B cell (primary cell): ENCODE measurements around the gene MLXIP. TPM values are rescaled to one million over a fixed set of nuclear protein-coding genes. Genes with fewer than 3 reads are reported as not detected.

ENCODE experiments used
- ATAC-seq: fragments of 200-7000 bp; cut with Tn5 transposase; one replicate; pipeline ENCODE4 v1.10.0; 2021; ENCODE audit warnings: low read depth, mild to moderate bottlenecking, moderate number of reproducible peaks, moderate library complexity
- CTCF ChIA-PET: fragments of 350-600 bp; sonication (Branson Sonifier 250); formaldehyde crosslinking; loops from one replicate; lab custom pipeline; 2021; ENCODE audit warnings: antibody characterized with exemption, inconsistent platforms; lab: Charles Lee
- POLR2A ChIA-PET: fragments of 350-600 bp; sonication (Branson Sonifier 250); formaldehyde crosslinking; loops from one replicate; lab custom pipeline; 2021; ENCODE audit warnings: antibody characterized with exemption; lab: Charles Lee
- DNase-seq: peaks from one replicate; pipeline ENCODE4 v3.0.0; 2013
- H2AFZ ChIP-seq: 2 replicates; pipeline ENCODE4 v1.6.1; 2012; ENCODE audit warnings: mild to moderate bottlenecking, low read depth, low read length; ENCODE audit not compliant: insufficient read depth, poor library complexity, severe bottlenecking
- H3K27ac ChIP-seq, 2 donors: 1 replicate in 1 of 2; 2 replicates in 1 of 2; pipeline ENCODE4 v1.5.1; 2012 to 2013; ENCODE audit warnings: low read length in 2 of 2, mild to moderate bottlenecking in 2 of 2, moderate library complexity in 1 of 2
- H3K27me3 ChIP-seq, 4 experiments: fragments of 200-600 bp in 1 of 4; sonication (generic) in 1 of 4; replicated peaks in 1 of 4; 1 replicate in 2 of 4; 2 replicates in 2 of 4; pipeline versions ENCODE4 v1.6.1 to v1.7.0; 2013 to 2016; ENCODE audit warnings: low read length in 3 of 4, mild to moderate bottlenecking in 2 of 4, mixed read lengths in 1 of 4, moderate library complexity in 1 of 4; ENCODE audit not compliant: insufficient read depth in 4 of 4, control insufficient read depth in 3 of 4; ENCODE audit errors: control extremely low read depth in 1 of 4
- H3K36me3 ChIP-seq, 2 experiments: replicated peaks in 1 of 2; 1 replicate in 1 of 2; 2 replicates in 1 of 2; pipeline versions ENCODE4 v1.6.1 to v1.7.1; 2013; ENCODE audit warnings: low read length in 1 of 2; ENCODE audit not compliant: insufficient read depth in 2 of 2, control insufficient read depth in 1 of 2; ENCODE audit errors: control extremely low read depth in 1 of 2, extremely low read depth in 1 of 2
- H3K4me1 ChIP-seq, 2 donors: fragments of 200-600 bp in 1 of 2; sonication (generic) in 1 of 2; 1 replicate in 1 of 2; 2 replicates in 1 of 2; pipeline versions ENCODE4 v1.5.1 to v1.6.1; 2013 to 2017; ENCODE audit warnings: low read length in 2 of 2; ENCODE audit not compliant: control insufficient read depth in 2 of 2, insufficient read depth in 2 of 2
- H3K4me2 ChIP-seq: replicated peaks from 2 replicates; pipeline ENCODE3; 2012; ENCODE audit warnings: mild to moderate bottlenecking, low read depth, low read length; ENCODE audit not compliant: poor library complexity, severe bottlenecking
- H3K4me3 ChIP-seq, 5 experiments: fragments of 200-600 bp in 1 of 5; sonication (generic) in 1 of 5; 1 replicate in 3 of 5; 2 replicates in 2 of 5; pipeline versions ENCODE4 v1.5.1 to v1.7.0; 2011 to 2016; ENCODE audit warnings: low read length in 4 of 5, mild to moderate bottlenecking in 4 of 5, low read depth in 2 of 5, control low read depth in 1 of 5, moderate library complexity in 1 of 5; ENCODE audit not compliant: insufficient read depth in 1 of 5; ENCODE audit errors: control extremely low read depth in 1 of 5, extremely low read depth in 1 of 5
- H3K79me2 ChIP-seq: fragments of 200-600 bp; sonication (generic); one replicate; pipeline ENCODE4 v1.6.0; 2016; ENCODE audit warnings: low read length; ENCODE audit not compliant: control insufficient read depth, insufficient read depth
- H3K9ac ChIP-seq: fragments of 200-600 bp; sonication (generic); 2 replicates; pipeline ENCODE4 v1.6.1; 2017; ENCODE audit warnings: mild to moderate bottlenecking, low read length, moderate library complexity
- H3K9me3 ChIP-seq, 3 donors: one replicate each; pipeline versions ENCODE4 v1.6.1 to v1.7.1; 2013; ENCODE audit warnings: low read length in 2 of 3; ENCODE audit not compliant: control insufficient read depth in 2 of 3, insufficient read depth in 1 of 3; ENCODE audit errors: control extremely low read depth in 1 of 3
- H4K20me1 ChIP-seq: 2 replicates; pipeline ENCODE4 v1.6.0; 2012; ENCODE audit warnings: mild to moderate bottlenecking, low read length; ENCODE audit not compliant: insufficient read depth, control insufficient read depth, poor library complexity, severe bottlenecking
- H3K27ac Mint-ChIP-seq: one replicate; pipeline ENCODE4 v1.8.0; 2021; ENCODE audit warnings: mixed read lengths
- H3K27me3 Mint-ChIP-seq: one replicate; pipeline ENCODE4 v1.8.0; 2021; ENCODE audit warnings: mixed read lengths
- H3K4me1 Mint-ChIP-seq: one replicate; pipeline ENCODE4 v1.8.0; 2021; ENCODE audit warnings: mixed read lengths
- H3K4me3 Mint-ChIP-seq: one replicate; pipeline ENCODE4 v1.8.0; 2021; ENCODE audit warnings: mixed read lengths
- H3K9me3 Mint-ChIP-seq: one replicate; pipeline ENCODE4 v1.8.0; 2022; ENCODE audit warnings: mixed read lengths; ENCODE audit not compliant: insufficient read depth
- EZH2 ChIP-seq: IDR thresholded peaks from 2 replicates; pipeline ENCODE4 v1.6.1; 2012; ENCODE audit warnings: borderline replicate concordance, low read depth, mild to moderate bottlenecking, moderate library complexity, low read length; ENCODE audit not compliant: insufficient read depth, poor library complexity, severe bottlenecking
- WGBS: methylation state at CpG from one replicate; pipeline ENCODE4 v1.1.5; 2013; ENCODE audit warnings: missing lambda C conversion rate; ENCODE audit not compliant: insufficient coverage; 5-methylcytosine and 5-hydroxymethylcytosine counted together
- intact Hi-C: fragments of 100-400 bp; cut with micrococcal nuclease; formaldehyde crosslinking; loops from one replicate; pipeline ENCODE4 v1.10.0; 2022
- polyA plus RNA-seq: library from polyadenylated mRNA; depleted of rRNA; stranded (reverse); fragments of >200 nt; gene quantifications from 2 replicates; pipeline ENCODE4 v1.2.3, GENCODE V29; 2012
- total RNA-seq, 2 donors: library from RNA; stranded (reverse); fragments of 120-200 nt in 1 of 2; gene quantifications; 1 replicate in 1 of 2; 2 replicates in 1 of 2; pipeline versions ENCODE4 v1.2.3 to v1.2.4, GENCODE V29; 2013 to 2022
- TF ChIP-seq, protein P1 (sequence below): fragments of 200-600 bp; IDR thresholded peaks from one replicate; pipeline ENCODE4 v1.8.0; 2022; ENCODE audit warnings: antibody characterized with exemption, mild to moderate bottlenecking

MLXIP gene
- total and polyA plus RNA-seq, 2 donors (not counting 1 experiment from before 2014, with no cell fraction given), result 28.1 to 91.2 TPM

DNA sequence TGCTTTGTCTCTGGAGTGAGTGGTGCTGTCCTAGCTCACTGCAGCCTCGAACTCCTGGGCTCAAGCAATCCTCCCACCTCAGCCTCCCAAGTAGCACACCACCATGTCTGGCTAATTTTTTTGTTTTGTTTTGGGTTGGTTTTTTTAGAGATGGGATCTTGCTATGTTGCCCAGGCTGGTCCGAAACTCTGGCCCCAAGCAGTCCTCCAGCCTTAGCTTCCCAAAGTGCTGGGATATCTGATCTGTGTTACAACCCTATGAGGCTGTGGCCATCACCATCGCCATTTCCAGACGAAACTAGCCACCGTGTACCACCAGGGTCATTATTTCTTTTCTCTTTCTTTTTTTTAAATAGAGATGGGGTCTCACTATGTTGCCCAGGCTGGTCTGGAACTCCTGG lies 92.8 kb downstream of the MLXIP start:
- Histone ChIP-seq H3K9ac (no peak overlapping the region), H3K4me3 (no peak overlapping the region), H4K20me1 (no peaks in the 10 kb centered on the region), H3K79me2 (no peaks in the 10 kb centered on the region), H3K9me3 (no peaks in the 10 kb centered on the region), H2AFZ (no peak overlapping the region), H3K4me1 (no peaks in the 10 kb centered on the region), H3K27me3 (peaks cover 0 to 4% (median 0%) of the 10 kb centered on the region in 4 experiments), H3K27ac (no peak overlapping the region), H3K36me3 (no peaks in the 10 kb centered on the region), H3K4me2 (no peak overlapping the region)
- TF ChIP-seq, protein P1, sequence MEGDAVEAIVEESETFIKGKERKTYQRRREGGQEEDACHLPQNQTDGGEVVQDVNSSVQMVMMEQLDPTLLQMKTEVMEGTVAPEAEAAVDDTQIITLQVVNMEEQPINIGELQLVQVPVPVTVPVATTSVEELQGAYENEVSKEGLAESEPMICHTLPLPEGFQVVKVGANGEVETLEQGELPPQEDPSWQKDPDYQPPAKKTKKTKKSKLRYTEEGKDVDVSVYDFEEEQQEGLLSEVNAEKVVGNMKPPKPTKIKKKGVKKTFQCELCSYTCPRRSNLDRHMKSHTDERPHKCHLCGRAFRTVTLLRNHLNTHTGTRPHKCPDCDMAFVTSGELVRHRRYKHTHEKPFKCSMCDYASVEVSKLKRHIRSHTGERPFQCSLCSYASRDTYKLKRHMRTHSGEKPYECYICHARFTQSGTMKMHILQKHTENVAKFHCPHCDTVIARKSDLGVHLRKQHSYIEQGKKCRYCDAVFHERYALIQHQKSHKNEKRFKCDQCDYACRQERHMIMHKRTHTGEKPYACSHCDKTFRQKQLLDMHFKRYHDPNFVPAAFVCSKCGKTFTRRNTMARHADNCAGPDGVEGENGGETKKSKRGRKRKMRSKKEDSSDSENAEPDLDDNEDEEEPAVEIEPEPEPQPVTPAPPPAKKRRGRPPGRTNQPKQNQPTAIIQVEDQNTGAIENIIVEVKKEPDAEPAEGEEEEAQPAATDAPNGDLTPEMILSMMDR, result no peak
- TF ChIP-seq EZH2, result no peak
- WGBS, result 100% methylated on average over 1 of the region's 5 CpGs
- intact Hi-C loops, result no loop called here
- H3K27me3 Mint-ChIP-seq, result peaks cover 17% of the 10 kb centered on the region
- H3K27ac Mint-ChIP-seq, result no peak overlapping the region
- H3K9me3 Mint-ChIP-seq, result no peaks in the 10 kb centered on the region
- ChIA-PET POLR2A (no interaction called here), CTCF (interaction anchor here (0.8 kb wide), 1 partner anchor 20 kb away, joined by 3 read pairs; no protein-coding TSS in a partner anchor)
- no peak for DNase-seq
- ATAC-seq, result no peak
- no peaks in the 10 kb centered on the region for H3K4me1 Mint-ChIP-seq
- H3K4me3 Mint-ChIP-seq, result no peak overlapping the region

GRCh38 chr12:122172262-122172939 lies 93.8 kb downstream of the MLXIP start:
- no peak overlapping the region for H3K4me3 Mint-ChIP-seq
- H3K79me2 ChIP-seq, result no peaks in the 10 kb centered on the region
- H3K4me1 ChIP-seq, result no peaks in the 10 kb centered on the region
- no peaks in the 10 kb centered on the region for H4K20me1 ChIP-seq
- H3K9me3 ChIP-seq, result no peaks in the 10 kb centered on the region
- POLR2A ChIA-PET, result no interaction called here
- no peak overlapping the region for H3K27ac ChIP-seq
- 94% methylated on average over 10 of the region's 17 CpGs for WGBS
- H3K4me1 Mint-ChIP-seq, result no peaks in the 10 kb centered on the region
- H3K27ac Mint-ChIP-seq, result no peak overlapping the region
- intact Hi-C loops, result no loop called here
- H3K4me3 ChIP-seq, result no peak overlapping the region
- H2AFZ ChIP-seq, result no peak overlapping the region
- CTCF ChIA-PET, result interaction anchor here (0.8 kb wide), 1 partner anchor 19 kb away, joined by 3 read pairs; no protein-coding TSS in a partner anchor
- TF ChIP-seq EZH2, result no peak
- no peak overlapping the region for H3K9ac ChIP-seq
- ATAC-seq, result no peak
- no peaks in the 10 kb centered on the region for H3K9me3 Mint-ChIP-seq
- H3K27me3 Mint-ChIP-seq, result peaks cover 13% of the 10 kb centered on the region
- no peaks in the 10 kb centered on the region for H3K27me3 ChIP-seq
- no peak for DNase-seq
- no peaks in the 10 kb centered on the region for H3K36me3 ChIP-seq
- no peak overlapping the region for H3K4me2 ChIP-seq
